Duodenal mucosa (tissue), 2 donors: ENCODE results near the gene PIK3C2G.

Experiments
- H3K27ac ChIP-seq: one replicate; pipeline ENCODE4 v1.7.0; 2013; ENCODE audit warnings: low read depth, low read length
- H3K27me3 ChIP-seq, 2 donors: one replicate each; pipeline ENCODE4 v1.7.0; 2013; ENCODE audit warnings: low read length in 2 of 2, control low read depth in 1 of 2; ENCODE audit not compliant: insufficient read depth in 2 of 2, control insufficient read depth in 1 of 2
- H3K36me3 ChIP-seq, 2 donors: one replicate each; pipeline ENCODE4 v1.7.0; 2013; ENCODE audit warnings: low read length in 2 of 2, control low read depth in 1 of 2; ENCODE audit not compliant: insufficient read depth in 2 of 2, control insufficient read depth in 1 of 2
- H3K4me1 ChIP-seq, 2 donors: one replicate each; pipeline ENCODE4 v1.7.0; 2013; ENCODE audit warnings: low read length in 2 of 2, control low read depth in 1 of 2; ENCODE audit not compliant: insufficient read depth in 2 of 2, control insufficient read depth in 1 of 2
- H3K4me3 ChIP-seq, 2 donors: one replicate each; pipeline ENCODE4 v1.7.0; 2013; ENCODE audit warnings: low read length in 2 of 2, low read depth in 1 of 2
- H3K9ac ChIP-seq, 2 donors: one replicate each; pipeline ENCODE4 v1.7.0; 2013; ENCODE audit warnings: low read length in 2 of 2, low read depth in 1 of 2
- H3K9me3 ChIP-seq, 2 donors: one replicate each; pipeline ENCODE4 v1.7.0; 2013; ENCODE audit warnings: low read length in 2 of 2, control low read depth in 1 of 2; ENCODE audit not compliant: control insufficient read depth in 1 of 2

PIK3C2G gene

DNA sequence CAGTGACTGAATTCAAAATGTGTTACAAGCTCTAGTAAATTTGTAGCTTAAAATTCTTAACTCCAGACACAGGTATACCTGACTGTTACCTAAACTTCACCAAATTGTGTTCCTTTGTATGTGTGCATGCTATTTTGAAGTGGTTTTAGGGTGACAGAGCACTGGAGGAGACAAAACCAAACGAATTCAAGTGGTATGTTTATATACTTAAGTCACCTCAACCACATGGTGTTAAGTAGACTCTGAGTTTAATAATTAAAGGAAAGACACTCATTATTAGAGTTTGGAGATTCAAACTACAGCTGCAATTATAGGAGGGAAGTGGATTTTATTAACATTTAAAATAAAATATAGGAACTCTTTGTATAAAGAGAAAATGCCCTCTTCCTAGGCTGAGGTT lies 392.1 kb downstream of the PIK3C2G start:
- no peaks in the 10 kb centered on the region for H3K36me3 ChIP-seq
- H3K4me3 ChIP-seq, result no peak overlapping the region
- peaks cover 0 to 2% of the 10 kb centered on the region in 2 donors for H3K9me3 ChIP-seq
- H3K27me3 ChIP-seq, result no peaks in the 10 kb centered on the region
- H3K4me1 ChIP-seq, result no peaks in the 10 kb centered on the region
- H3K27ac ChIP-seq, result no peak overlapping the region
- no peak overlapping the region for H3K9ac ChIP-seq

GRCh38 chr12:18655351-18655750 lies 394.0 kb downstream of the PIK3C2G start:
- no peaks in the 10 kb centered on the region for H3K36me3 ChIP-seq
- H3K27me3 ChIP-seq, result no peaks in the 10 kb centered on the region
- H3K4me3 ChIP-seq, result no peak overlapping the region
- H3K9ac ChIP-seq, result no peak overlapping the region
- H3K9me3 ChIP-seq, result peaks cover 0 to 2% of the 10 kb centered on the region in 2 donors
- no peak overlapping the region for H3K27ac ChIP-seq
- no peaks in the 10 kb centered on the region for H3K4me1 ChIP-seq

DNA sequence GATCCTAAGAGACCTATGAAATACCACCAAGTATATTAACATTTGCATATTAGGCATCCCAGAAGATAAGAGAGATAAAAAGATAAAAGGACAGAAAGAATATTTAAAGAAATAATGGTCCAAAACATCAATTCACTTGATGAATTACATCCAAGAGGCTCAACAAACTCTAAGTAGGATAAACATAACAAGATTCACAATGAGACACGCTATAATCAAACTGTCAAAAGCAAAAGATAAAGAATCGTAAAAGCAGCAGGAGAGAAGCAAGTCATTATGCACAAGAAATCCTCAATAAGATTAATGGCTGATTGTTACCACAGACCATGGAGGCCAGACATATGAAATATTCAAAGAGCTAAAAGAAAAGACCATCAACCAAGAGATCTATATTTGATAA lies 396.9 kb downstream of the PIK3C2G start:
- no peak overlapping the region for H3K27ac ChIP-seq
- H3K4me1 ChIP-seq, result no peaks in the 10 kb centered on the region
- H3K9ac ChIP-seq, result no peak overlapping the region
- H3K4me3 ChIP-seq, result no peak overlapping the region
- peaks cover 0 to 2% of the 10 kb centered on the region in 2 donors for H3K9me3 ChIP-seq
- H3K27me3 ChIP-seq, result no peaks in the 10 kb centered on the region
- no peaks in the 10 kb centered on the region for H3K36me3 ChIP-seq

GRCh38 chr12:18658829-18659228 lies 397.5 kb downstream of the PIK3C2G start:
- Histone ChIP-seq H3K9me3 (peaks cover 0 to 2% of the 10 kb centered on the region in 2 donors), H3K36me3 (no peaks in the 10 kb centered on the region), H3K4me3 (no peak overlapping the region), H3K9ac (no peak overlapping the region), H3K4me1 (no peaks in the 10 kb centered on the region), H3K27ac (no peak overlapping the region), H3K27me3 (no peaks in the 10 kb centered on the region)

- Histone ChIP-seq H3K27ac (no peak overlapping the region), H3K27me3 (no peaks in the 10 kb centered on the region), H3K4me1 (no peaks in the 10 kb centered on the region), H3K9me3 (no peaks in the 10 kb centered on the region), H3K9ac (no peak overlapping the region), H3K4me3 (no peak overlapping the region), H3K36me3 (no peaks in the 10 kb centered on the region)
Measured at GRCh38 chr12:18676141-18676540, 414.8 kb downstream of the PIK3C2G start.

DNA sequence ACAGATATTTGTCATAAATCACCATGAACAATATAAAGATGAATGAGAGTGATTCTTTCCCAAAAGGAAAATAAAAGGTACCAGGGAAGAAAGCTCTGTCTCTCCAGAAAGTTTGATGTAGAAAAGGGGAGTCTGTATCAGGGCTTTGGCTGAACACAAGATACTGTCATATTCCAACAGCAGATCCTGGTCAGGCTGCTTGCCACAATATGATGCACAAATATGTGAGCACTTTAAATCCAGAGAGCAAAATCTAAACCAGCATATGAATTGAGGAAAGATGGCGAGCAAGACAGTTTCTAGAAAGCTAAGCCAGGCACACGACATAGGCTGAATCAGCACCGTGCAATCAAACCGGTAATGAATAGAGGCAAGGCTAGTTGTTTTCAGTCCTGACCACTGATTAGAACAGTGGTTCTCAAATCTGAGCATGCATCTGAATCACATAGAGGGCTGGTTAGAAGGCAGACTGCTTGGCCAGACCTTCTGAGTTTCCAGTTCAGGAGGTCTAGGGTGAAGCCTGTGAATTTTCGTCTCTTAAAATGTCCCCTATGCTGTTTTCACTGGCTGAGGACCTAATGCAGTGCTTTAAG lies 415.8 kb downstream of the PIK3C2G start:
- Histone ChIP-seq H3K4me3 (no peak overlapping the region), H3K4me1 (no peaks in the 10 kb centered on the region), H3K9ac (no peak overlapping the region), H3K9me3 (no peaks in the 10 kb centered on the region), H3K27me3 (no peaks in the 10 kb centered on the region), H3K27ac (no peak overlapping the region), H3K36me3 (no peaks in the 10 kb centered on the region)

DNA sequence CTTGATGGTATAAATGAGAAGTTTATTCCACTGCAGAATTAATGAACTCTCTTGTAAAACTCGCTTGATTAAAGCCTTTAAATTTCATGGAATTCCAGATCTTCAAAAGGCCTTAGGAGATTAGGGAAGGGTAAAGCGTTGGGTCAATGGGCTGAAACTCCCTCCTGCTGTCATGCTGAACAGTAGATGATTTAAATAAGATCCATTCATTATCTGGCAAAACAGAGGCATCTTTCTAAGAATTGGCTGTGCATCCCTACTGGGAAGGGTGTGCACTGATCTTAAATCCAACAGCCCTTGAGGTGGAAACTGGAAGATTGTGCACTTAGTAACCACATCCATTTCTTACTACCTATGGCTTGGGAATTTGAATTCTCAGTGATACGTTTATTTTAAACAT lies 420.5 kb downstream of the PIK3C2G start:
- no peaks in the 10 kb centered on the region for H3K36me3 ChIP-seq
- no peaks in the 10 kb centered on the region for H3K27me3 ChIP-seq
- H3K4me1 ChIP-seq, result no peaks in the 10 kb centered on the region
- H3K4me3 ChIP-seq, result no peak overlapping the region
- H3K27ac ChIP-seq, result no peak overlapping the region
- H3K9ac ChIP-seq, result no peak overlapping the region
- no peaks in the 10 kb centered on the region for H3K9me3 ChIP-seq

DNA sequence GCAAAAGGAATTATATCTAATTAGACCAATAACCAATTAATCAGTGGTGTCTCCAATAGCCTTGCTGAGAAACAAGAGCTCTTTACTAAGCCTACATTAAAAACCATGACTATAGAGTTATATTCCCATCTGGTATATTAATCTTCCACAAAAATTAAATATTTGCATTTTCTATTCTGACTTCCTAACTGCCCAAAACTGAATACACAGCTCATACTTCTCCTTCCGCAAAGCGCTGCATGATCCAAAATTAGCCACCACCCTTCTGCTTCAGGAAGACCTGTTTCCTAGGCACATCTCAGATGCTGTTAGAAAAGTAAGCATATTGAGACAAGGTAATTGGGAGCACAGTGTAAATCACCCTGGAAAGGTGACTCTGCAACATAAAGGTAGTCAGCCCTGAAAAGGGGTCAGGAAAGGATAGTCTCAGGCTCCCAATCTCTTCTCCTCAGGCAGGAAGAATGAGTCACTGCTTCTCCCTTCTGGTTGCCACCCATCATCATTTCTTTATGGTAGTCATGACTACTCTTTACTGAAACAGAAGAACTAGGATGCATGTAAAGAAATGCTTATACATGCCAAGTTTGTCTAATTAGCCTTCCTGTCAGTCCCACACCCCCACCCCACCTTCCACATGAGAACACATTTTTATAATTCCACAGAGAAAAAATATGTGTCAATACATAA lies 422.2 kb downstream of the PIK3C2G start:
- Histone ChIP-seq H3K4me3 (no peak overlapping the region), H3K27me3 (no peaks in the 10 kb centered on the region), H3K9ac (no peak overlapping the region), H3K27ac (no peak overlapping the region), H3K4me1 (no peaks in the 10 kb centered on the region), H3K9me3 (no peaks in the 10 kb centered on the region), H3K36me3 (no peaks in the 10 kb centered on the region)

DNA sequence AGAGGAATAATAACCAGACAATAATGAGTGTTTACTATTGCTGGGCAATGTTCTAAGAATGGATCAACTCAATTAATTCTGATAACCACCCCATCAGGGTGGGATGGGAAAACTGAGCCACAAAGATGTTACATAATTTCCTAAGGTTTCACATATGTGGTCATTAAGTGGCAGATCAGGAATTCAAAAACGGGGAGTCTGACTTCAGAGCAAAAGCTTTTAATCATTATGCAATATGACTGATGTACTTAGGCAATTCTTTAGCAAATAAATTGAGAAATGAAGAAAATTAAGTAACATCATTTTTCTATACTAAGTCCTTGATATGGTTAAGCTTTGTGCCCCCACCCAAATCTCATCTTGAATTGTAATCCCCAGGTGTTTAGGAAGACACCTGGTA lies 423.1 kb downstream of the PIK3C2G start:
- H3K27ac ChIP-seq, result no peak overlapping the region
- no peaks in the 10 kb centered on the region for H3K4me1 ChIP-seq
- H3K9me3 ChIP-seq, result no peaks in the 10 kb centered on the region
- H3K4me3 ChIP-seq, result no peak overlapping the region
- no peaks in the 10 kb centered on the region for H3K36me3 ChIP-seq
- no peaks in the 10 kb centered on the region for H3K27me3 ChIP-seq
- H3K9ac ChIP-seq, result no peak overlapping the region

- Histone ChIP-seq H3K9ac (no peak overlapping the region), H3K27ac (no peak overlapping the region), H3K4me3 (no peak overlapping the region), H3K36me3 (no peaks in the 10 kb centered on the region), H3K4me1 (no peaks in the 10 kb centered on the region), H3K9me3 (no peaks in the 10 kb centered on the region), H3K27me3 (no peaks in the 10 kb centered on the region)
Measured at GRCh38 chr12:18689771-18690170, 428.5 kb downstream of the PIK3C2G start.
